ENCODE data around the gene ATF7. TPM values are rescaled to one million over a fixed set of nuclear protein-coding genes. Genes with fewer than 3 reads are reported as not detected.

The ATF7 gene
- total RNA-seq, 2 donors from 2014 or later: 37.9 to 46.7 TPM

DNA sequence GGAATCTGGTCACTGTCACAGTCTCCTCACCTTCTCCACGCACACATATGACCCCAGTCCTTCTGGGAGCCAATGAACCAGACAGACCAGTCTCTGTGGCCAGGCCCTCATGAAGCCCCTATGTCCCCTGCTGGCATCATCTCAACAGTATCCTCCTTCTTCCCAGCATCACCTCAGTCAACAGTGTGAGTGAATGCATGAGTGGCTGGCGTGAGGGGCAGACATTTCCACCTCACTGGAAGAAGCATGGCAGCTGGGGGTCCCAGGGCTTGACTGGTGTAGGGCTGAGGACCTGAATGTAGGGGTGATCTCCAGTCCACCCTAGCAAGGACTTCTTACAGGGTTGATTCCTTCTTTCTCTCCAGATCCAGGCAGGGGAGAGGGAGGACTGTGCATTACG, 128.7 kb downstream of the ATF7 start:
- intact Hi-C loops (cut with DNase I): no loop called here

DNA sequence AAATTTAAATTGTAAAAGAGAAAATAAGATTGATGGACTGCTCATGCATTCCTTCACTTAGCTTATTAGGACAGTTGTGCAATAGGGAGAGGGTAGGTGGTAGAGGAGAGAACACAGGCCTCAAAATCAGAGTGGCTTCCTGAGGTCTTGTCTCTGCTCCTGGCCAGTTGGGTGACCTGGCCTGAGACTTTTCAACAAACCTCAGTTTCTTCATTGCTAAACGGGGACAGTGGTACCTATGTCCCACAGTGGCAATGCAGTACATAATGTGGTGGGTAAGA, 129.5 kb downstream of the ATF7 start:
- Histone ChIP-seq H3K4me3 (no peak overlapping the region), H3K4me1 (replicated peaks) (peaks cover 5% of the 10 kb centered on the region), H3K27ac (no peak overlapping the region), H3K36me3 (no peaks in the 10 kb centered on the region), H3K9me3 (no peaks in the 10 kb centered on the region), H3K27me3 (replicated peaks; ENCODE audit: insufficient read depth) (no peaks in the 10 kb centered on the region)
- 88% methylated on average over 1 of the region's 1 CpG for WGBS
- TF ChIP-seq CTCF (IDR thresholded peaks at IDR 0.05): no peak
- no peak for TF ChIP-seq POLR2A (IDR thresholded peaks at IDR 0.05)
- intact Hi-C loops (cut with DNase I): no loop called here
- DNase-seq (ENCODE audit: low spot score): no peak

More for the DNA sequence above, 128.7 kb downstream of the ATF7 start:
- no peaks in the 10 kb centered on the region for H3K27me3 ChIP-seq (replicated peaks; ENCODE audit: insufficient read depth)
- H3K27ac ChIP-seq: no peak overlapping the region
- peaks cover 13% of the 10 kb centered on the region for H3K4me1 ChIP-seq (replicated peaks)
- H3K4me3 ChIP-seq: no peak overlapping the region
- 88% methylated on average over 3 of the region's 3 CpGs for WGBS
- DNase-seq (ENCODE audit: low spot score): no peak
- no peak for TF ChIP-seq CTCF (IDR thresholded peaks at IDR 0.05)
- TF ChIP-seq POLR2AphosphoS5 (IDR thresholded peaks at IDR 0.05): no peak
- TF ChIP-seq POLR2A (IDR thresholded peaks at IDR 0.05): no peak
- H3K36me3 ChIP-seq: no peaks in the 10 kb centered on the region
- no peaks in the 10 kb centered on the region for H3K9me3 ChIP-seq

GRCh38 chr12:53495903-53496751, 130.1 kb downstream of the ATF7 start:
- no peak for DNase-seq (ENCODE audit: low spot score)
- Histone ChIP-seq H3K36me3 (no peaks in the 10 kb centered on the region), H3K9me3 (no peaks in the 10 kb centered on the region), H3K27ac (no peak overlapping the region), H3K4me1 (replicated peaks) (peaks cover 4% of the 10 kb centered on the region), H3K27me3 (replicated peaks; ENCODE audit: insufficient read depth) (no peaks in the 10 kb centered on the region), H3K4me3 (no peak overlapping the region)
- intact Hi-C loops (cut with DNase I): no loop called here
- TF ChIP-seq POLR2AphosphoS5 (IDR thresholded peaks at IDR 0.05) (peak; percentile 22), CTCF (IDR thresholded peaks at IDR 0.05) (no peak)
- WGBS: 48% methylated on average over 5 of the region's 5 CpGs

- Histone ChIP-seq H3K27me3 (replicated peaks; ENCODE audit: insufficient read depth) (no peaks in the 10 kb centered on the region), H3K9me3 (no peaks in the 10 kb centered on the region), H3K4me1 (replicated peaks) (peaks cover 4% of the 10 kb centered on the region), H3K4me3 (peak overlapping the region; percentile 50 to 58), H3K36me3 (no peaks in the 10 kb centered on the region), H3K27ac (peak overlapping the region; percentile 84 to 89)
- DNase-seq (ENCODE audit: low spot score): no peak
- 23% methylated on average over 11 of the region's 11 CpGs for WGBS
- intact Hi-C loops (cut with DNase I): no loop called here
- TF ChIP-seq POLR2AphosphoS5 (IDR thresholded peaks at IDR 0.05) (no peak), CTCF (IDR thresholded peaks at IDR 0.05) (no peak), POLR2A (IDR thresholded peaks at IDR 0.05) (no peak)
Observed at GRCh38 chr12:53493610-53494391, 132.4 kb downstream of the ATF7 start.
